Thyroid gland (tissue), 4 donors: ENCODE data around the gene BMPR1B. TPM values are rescaled to one million over a fixed set of nuclear protein-coding genes. Genes with fewer than 3 reads are reported as not detected.

ENCODE experiments used
- DNase-seq, 2 donors: peaks; one replicate each; pipeline ENCODE4 v3.0.0-alpha.2; 2019
- H3K27ac ChIP-seq, 3 donors: fragments of 200-600 bp; sonication (generic); 1 replicate in 2 of 3; 2 replicates in 1 of 3; pipeline ENCODE4 v1.5.1; 2016 to 2019; ENCODE audit warnings: mild to moderate bottlenecking in 1 of 3, moderate library complexity in 1 of 3
- H3K27me3 ChIP-seq: fragments of 200-600 bp; sonication (generic); one replicate; pipeline ENCODE4 v1.5.1; 2019
- H3K36me3 ChIP-seq, 2 donors: fragments of 200-600 bp; sonication (generic); one replicate each; pipeline ENCODE4 v1.5.1; 2016 to 2019
- H3K4me1 ChIP-seq, 2 donors: fragments of 200-600 bp; sonication (generic); one replicate each; pipeline ENCODE4 v1.5.1; 2017 to 2019
- H3K4me3 ChIP-seq, 3 donors: fragments of 200-600 bp; sonication (generic); replicated peaks in 1 of 3; 1 replicate in 2 of 3; 2 replicates in 1 of 3; pipeline ENCODE4 v1.5.1; 2016; ENCODE audit warnings: mild to moderate bottlenecking in 1 of 3
- H3K9me3 ChIP-seq: fragments of 200-600 bp; sonication (generic); one replicate; pipeline ENCODE4 v1.5.1; 2017
- POLR2A ChIP-seq, 2 donors: fragments of 450-650 bp; IDR thresholded peaks; one replicate each; pipeline ENCODE4 v1.6.1; 2017; ENCODE audit warnings: antibody characterized with exemption in 2 of 2, mild to moderate bottlenecking in 2 of 2, moderate library complexity in 1 of 2
- WGBS, 2 donors: methylation state at CpG; one replicate each; pipeline ENCODE4 v1.1.5; 2017; 5-methylcytosine and 5-hydroxymethylcytosine counted together
- intact Hi-C: fragments of 100-400 bp; cut with DNase I; formaldehyde crosslinking; loops from one replicate; pipeline ENCODE4 v1.15.1; 2023
- total RNA-seq, 4 donors: library from RNA; depleted of rRNA; stranded (reverse); fragments of >200 nt; gene quantifications; one replicate each; pipeline ENCODE4 v1.2.3, GENCODE V29; 2016
- TF ChIP-seq, protein P1 (sequence below), 6 experiments: fragments of 200-600 bp in 3 of 6; fragments of 450-650 bp in 3 of 6; sonication (generic) in 3 of 6; IDR thresholded peaks; one replicate each; pipeline ENCODE4 v1.5.1; 2016 to 2019; ENCODE audit warnings: antibody characterized with exemption in 6 of 6, mild to moderate bottlenecking in 2 of 6, inconsistent platforms in 1 of 6, moderate library complexity in 1 of 6

Gene BMPR1B
- total RNA-seq, 4 donors from 2014 or later = 0.49 to 0.89 (median 0.76) TPM

DNA sequence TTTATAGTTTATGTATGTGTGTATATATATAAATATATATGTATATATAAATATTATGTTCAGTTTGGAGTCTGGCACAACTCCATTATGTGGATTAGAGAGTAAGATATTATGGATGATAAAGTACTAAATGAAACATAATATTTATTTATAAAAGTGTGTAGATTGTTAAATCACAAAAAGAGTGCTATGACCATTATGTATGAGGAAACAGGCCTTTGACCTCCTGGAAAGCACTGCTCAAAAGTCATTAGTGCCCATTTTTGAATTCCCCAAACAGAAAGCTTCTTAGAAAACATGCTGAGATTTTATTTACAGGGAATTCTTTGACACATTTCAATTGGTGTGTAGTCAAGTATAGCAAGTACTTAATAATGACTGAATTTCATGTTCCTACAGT is 399.8 kb downstream of the BMPR1B start:
- Histone ChIP-seq H3K27me3 (no peaks in the 10 kb centered on the region), H3K4me3 (no peak overlapping the region), H3K4me1 (no peaks in the 10 kb centered on the region), H3K36me3 (no peaks in the 10 kb centered on the region), H3K9me3 (no peaks in the 10 kb centered on the region), H3K27ac (no peak overlapping the region)
- no peak for TF ChIP-seq POLR2A (IDR thresholded peaks at IDR 0.05)
- TF ChIP-seq, protein P1, sequence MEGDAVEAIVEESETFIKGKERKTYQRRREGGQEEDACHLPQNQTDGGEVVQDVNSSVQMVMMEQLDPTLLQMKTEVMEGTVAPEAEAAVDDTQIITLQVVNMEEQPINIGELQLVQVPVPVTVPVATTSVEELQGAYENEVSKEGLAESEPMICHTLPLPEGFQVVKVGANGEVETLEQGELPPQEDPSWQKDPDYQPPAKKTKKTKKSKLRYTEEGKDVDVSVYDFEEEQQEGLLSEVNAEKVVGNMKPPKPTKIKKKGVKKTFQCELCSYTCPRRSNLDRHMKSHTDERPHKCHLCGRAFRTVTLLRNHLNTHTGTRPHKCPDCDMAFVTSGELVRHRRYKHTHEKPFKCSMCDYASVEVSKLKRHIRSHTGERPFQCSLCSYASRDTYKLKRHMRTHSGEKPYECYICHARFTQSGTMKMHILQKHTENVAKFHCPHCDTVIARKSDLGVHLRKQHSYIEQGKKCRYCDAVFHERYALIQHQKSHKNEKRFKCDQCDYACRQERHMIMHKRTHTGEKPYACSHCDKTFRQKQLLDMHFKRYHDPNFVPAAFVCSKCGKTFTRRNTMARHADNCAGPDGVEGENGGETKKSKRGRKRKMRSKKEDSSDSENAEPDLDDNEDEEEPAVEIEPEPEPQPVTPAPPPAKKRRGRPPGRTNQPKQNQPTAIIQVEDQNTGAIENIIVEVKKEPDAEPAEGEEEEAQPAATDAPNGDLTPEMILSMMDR (IDR thresholded peaks at IDR 0.05) = no peak
- no peak for DNase-seq
- intact Hi-C loops = no loop called here

DNA sequence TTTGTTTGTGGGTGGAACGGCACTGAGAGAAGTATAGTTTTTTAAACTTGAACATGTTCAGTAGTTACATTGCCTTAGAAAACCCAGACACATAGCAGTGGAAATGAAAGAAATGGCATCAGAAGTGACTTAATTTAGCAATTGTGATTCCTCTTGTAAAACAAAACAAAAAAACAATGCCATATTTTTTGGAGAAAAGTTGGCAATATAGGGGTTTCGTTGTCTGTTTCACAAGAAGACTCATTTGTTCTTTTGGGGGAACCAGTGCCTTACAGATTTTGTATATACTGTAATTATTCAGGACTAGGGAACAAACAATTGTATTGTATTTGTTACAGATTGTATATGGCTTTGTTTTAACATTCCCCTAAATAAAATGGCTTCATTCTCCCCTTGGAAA is 400.3 kb downstream of the BMPR1B start:
- 90 to 91% methylated on average over 2 of the region's 2 CpGs for WGBS, 2 donors
- no peak for DNase-seq

DNA sequence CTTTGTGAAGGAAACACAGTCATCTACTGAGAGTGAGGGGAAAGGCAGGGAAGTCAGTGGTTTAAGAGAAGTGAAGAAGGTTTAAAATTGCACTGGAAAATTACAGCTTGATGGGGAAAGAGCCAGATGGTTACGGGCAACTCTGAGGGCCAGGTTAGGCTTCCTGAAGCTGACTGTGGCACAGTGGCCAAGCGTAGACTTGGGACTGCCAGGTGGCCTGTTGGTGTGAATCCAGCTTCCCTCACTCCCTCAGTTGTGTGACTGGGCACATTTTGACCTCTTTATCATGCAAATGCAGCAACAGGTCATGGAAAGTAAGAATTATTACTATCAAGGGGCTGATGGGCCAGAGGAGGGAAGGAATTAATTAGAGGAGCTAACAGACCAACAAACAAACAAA is 400.9 kb downstream of the BMPR1B start:
- 82 to 97% methylated on average over 2 of the region's 2 CpGs for WGBS, 2 donors
- TF ChIP-seq, protein P1 (IDR thresholded peaks at IDR 0.05) = no peak
- TF ChIP-seq POLR2A (IDR thresholded peaks at IDR 0.05) = no peak
- no peak overlapping the region for H3K4me3 ChIP-seq
- no peaks in the 10 kb centered on the region for H3K9me3 ChIP-seq
- no peaks in the 10 kb centered on the region for H3K36me3 ChIP-seq
- no peaks in the 10 kb centered on the region for H3K27me3 ChIP-seq
- no peak for DNase-seq
- H3K4me1 ChIP-seq = no peaks in the 10 kb centered on the region
- H3K27ac ChIP-seq = no peak overlapping the region
- intact Hi-C loops = no loop called here

More for the DNA sequence above, 400.3 kb downstream of the BMPR1B start:
- Histone ChIP-seq H3K27me3 (no peaks in the 10 kb centered on the region), H3K27ac (no peak overlapping the region), H3K36me3 (no peaks in the 10 kb centered on the region), H3K9me3 (no peaks in the 10 kb centered on the region), H3K4me1 (no peaks in the 10 kb centered on the region), H3K4me3 (no peak overlapping the region)
- TF ChIP-seq POLR2A (IDR thresholded peaks at IDR 0.05) = no peak
- TF ChIP-seq, protein P1 (IDR thresholded peaks at IDR 0.05) = no peak
- intact Hi-C loops = no loop called here

DNA sequence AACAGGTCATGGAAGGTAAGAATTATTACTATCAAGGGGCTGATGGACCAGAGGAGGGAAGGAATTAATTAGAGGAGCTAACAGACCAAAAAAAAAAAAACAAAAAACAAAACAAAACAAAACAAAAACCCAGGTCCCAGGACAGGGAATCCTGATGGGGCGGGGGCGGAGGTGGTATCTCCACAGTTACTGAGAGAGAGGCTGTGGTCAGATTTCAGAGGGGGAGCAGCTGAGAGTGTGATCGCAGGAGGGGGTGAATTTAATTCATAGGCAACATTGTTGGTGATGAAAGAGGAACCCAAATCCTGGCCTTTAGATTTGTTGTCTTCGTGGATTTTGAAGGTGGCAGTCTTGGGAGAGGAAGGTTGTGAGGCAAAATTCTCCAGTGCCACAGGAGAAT is 401.6 kb downstream of the BMPR1B start:
- no peak for TF ChIP-seq POLR2A (IDR thresholded peaks at IDR 0.05)
- TF ChIP-seq, protein P1 (IDR thresholded peaks at IDR 0.05) = no peak
- intact Hi-C loops = no loop called here
- no peak overlapping the region for H3K4me3 ChIP-seq
- H3K4me1 ChIP-seq = no peaks in the 10 kb centered on the region
- no peaks in the 10 kb centered on the region for H3K36me3 ChIP-seq
- no peaks in the 10 kb centered on the region for H3K9me3 ChIP-seq
- WGBS, 2 donors = 86 to 93% methylated on average over 4 of the region's 4 CpGs
- DNase-seq = no peak
- H3K27ac ChIP-seq = no peak overlapping the region
- H3K27me3 ChIP-seq = no peaks in the 10 kb centered on the region

DNA sequence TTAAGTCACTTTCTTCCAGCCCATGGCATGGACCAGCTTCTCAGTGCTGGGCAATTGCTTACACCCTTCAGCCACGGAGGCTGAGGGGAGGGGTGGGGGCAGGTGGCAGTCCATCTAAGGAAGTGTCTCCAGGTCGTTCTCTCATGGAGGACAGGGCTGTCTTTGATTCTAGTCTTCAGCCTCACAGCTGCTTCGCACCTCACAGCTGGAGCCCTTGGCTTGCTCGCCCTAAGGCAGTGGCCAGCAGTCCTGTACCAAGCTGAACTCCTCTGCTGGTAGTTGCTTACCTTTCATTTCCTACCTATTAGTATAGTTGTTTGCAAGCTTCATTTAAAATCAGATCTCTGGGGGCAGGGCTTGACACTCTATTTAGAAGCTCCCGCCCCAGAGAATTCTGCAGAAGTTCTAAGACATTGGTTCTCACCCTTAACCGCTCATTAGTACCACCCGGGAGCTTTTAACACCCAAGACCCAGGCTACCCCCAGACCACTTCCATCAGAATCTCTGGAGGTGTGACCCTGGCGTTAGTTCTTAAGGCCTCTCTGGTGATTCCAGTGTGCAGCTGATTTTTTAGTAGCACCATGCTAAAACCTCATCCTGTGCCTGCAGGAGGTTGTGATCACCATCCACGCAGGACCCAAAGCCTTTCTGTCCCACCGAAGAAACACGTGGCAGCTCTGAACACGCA is 404.2 kb downstream of the BMPR1B start:
- WGBS, 2 donors = 88 to 89% methylated on average over 12 of the region's 12 CpGs
- no peaks in the 10 kb centered on the region for H3K27me3 ChIP-seq
- peaks cover 0 to 4% of the 10 kb centered on the region in 2 donors for H3K4me1 ChIP-seq
- TF ChIP-seq POLR2A (IDR thresholded peaks at IDR 0.05) = no peak
- TF ChIP-seq, protein P1 (IDR thresholded peaks at IDR 0.05) = no peak
- H3K36me3 ChIP-seq = no peaks in the 10 kb centered on the region
- H3K27ac ChIP-seq = no peak overlapping the region
- intact Hi-C loops = no loop called here
- no peak for DNase-seq
- H3K9me3 ChIP-seq = no peaks in the 10 kb centered on the region
- H3K4me3 ChIP-seq = no peak overlapping the region
